Activated effector memory CD4-positive, alpha-beta T cell treated with Interleukin-2 at 50 U/mL for 16 hours (primary cell): ENCODE data around the gene EIF2B1.

Experiments
- DNase-seq: peaks from one replicate; pipeline ENCODE4 v3.0.0-alpha.2; 2020

The EIF2B1 gene

DNA sequence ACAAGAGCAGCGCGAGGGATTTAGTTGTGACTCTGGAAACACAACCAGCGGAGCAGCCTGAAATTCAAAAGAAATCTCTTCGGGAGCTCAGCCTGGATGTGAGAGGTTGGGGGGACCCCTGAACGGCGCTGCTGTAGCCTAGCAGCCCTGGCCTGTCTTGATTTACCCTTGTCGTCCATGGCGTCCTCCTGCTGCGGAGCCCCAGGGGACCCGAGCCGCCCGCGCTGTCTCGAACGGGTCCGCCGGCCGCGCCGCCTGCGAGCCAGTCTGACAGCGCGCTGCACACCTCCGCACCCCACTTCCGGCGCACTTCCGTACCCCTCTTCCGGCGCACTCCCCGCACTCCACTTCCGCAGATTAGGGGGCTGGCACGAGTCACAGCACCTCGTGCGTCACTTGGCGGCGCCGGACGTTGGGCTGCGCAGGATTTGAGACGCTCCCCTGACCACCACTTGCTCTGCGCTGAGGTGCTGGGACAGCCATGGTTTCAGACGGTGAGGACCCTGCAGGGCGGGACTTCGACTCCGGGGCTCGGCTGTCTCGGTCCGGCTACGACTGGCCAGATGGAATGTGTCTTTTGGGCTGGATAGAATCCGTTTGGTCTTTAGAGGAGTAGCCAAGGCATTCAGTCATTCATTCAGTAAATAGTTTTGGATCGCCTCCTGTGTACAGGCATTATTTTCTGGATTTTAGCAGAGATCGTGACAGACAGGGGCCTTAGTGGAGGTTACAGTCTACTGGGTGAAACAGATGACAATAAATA, at the start of gene EIF2B1, which contains the start of gene GTF2H3:
Gene EIF2B1, minus strand, starts transcription at position 308 of the 763 bp plus-strand sequence. Its CDS starts 129 bp downstream, at position 179.
Gene GTF2H3, plus strand, starts transcription at position 451 of the 763 bp plus-strand sequence. Its CDS starts 31 bp downstream, at position 482.
- peak; percentile 94 for DNase-seq

DNA sequence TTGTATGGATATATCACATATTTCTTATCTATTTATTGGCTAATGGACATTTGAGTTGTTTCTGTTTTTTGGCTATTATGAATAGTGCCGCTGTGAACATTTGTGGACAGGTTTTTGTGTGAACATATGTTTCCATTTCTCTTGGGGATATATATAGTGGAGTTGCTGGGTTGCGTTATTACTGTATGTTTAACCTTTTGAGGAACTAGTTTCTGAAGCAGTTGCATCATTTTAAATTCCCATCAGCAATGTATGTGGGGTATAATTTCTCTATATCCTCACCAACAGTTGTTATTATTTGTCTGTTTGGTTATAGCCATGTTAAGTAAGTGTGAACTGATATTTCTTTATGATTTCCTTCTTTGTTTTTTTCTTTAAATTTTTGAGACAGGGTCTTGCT, 48.1 kb upstream of the EIF2B1 start:
- DNase-seq: no peak

DNA sequence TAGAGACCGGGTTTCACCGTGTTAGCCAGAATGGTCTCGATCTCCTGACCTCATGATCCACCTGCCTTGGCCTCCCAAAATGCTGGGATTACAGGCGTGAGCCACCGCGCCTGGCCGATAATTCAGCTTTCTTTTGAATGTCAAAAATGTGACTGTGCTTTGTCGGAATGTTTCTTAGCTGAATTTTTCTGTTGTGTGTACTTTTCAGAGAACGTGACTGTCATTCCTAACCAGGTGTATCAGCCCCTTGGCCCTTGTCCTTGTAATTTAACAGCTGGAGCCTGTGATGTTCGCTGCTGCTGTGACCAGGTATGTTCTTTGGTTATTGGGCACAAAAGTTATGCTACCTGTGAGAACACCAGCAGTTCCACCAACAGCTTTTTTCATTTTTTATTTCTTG, 45.5 kb upstream of the EIF2B1 start:
- no peak for DNase-seq

DNA sequence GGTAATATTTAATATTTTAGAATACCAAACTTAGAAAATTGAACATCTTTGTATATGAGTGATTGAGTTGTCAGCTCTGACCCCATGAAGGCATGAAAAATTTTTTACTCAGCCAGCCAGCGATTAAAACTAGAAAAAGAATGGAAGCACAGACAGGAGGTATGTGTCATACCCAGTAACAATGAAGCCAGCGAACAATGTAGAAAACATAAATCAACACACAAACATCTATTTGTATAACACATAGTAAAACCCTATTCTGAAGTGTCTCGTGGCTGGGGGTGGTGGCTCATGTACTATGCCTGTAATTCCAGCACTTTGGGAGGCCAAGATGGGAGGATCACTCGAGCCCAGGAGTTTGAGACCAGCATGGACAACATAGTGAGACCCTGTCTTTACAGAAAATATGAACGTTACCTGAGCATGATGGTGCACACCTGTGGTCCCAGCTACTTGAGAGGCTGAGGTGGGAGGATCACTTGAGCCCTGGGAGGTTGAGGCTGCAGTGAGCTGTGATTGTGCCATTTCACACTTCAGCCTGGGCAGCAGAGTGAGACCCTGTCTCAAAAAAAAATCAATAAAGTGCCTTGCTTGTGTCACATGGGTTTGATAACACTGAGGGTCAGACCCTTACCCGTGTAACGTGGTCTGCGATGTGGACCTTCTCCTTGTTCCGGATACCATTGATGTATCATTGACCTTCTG, 43.3 kb upstream of the EIF2B1 start:
- DNase-seq: no peak

DNA sequence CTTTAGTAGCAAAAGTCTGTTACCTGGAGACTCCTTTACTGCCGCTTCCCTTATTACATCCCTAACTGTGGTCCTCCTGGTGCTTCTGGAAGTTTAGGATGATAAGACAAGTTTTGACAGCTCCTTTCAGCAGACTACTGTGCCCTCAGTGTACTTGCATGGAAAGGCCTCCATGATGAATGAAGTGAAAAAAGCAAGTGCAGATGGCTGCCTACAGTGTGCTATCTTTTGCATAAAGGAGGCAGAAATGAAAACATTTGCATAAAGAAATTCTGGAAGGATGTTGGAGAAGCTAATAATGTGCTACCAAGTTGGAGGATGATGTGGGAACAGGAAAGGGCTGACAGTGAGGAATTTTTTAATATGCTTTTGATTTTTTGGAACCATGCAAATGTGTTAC, 42.0 kb upstream of the EIF2B1 start:
- DNase-seq: no peak

DNA sequence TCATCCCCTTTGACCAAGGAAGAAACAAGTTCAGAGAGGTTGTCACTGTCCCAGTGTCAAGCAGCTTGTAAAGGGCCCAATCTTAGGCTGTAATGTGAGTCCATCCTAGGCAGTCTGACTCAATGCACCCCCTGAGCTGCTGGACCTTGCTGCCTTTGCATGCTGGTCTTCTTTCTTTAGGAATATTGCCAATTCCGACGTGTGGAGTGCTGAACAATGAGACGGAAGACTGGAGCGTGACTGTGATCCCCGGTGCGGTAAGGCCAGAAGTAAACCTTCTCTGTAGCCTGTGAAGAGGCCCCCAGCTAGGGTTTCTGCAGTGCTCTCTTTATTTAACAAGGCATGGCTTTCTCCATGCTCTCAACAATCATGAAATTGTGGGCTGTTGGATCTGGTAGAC, 38.4 kb upstream of the EIF2B1 start:
- DNase-seq: no peak

DNA sequence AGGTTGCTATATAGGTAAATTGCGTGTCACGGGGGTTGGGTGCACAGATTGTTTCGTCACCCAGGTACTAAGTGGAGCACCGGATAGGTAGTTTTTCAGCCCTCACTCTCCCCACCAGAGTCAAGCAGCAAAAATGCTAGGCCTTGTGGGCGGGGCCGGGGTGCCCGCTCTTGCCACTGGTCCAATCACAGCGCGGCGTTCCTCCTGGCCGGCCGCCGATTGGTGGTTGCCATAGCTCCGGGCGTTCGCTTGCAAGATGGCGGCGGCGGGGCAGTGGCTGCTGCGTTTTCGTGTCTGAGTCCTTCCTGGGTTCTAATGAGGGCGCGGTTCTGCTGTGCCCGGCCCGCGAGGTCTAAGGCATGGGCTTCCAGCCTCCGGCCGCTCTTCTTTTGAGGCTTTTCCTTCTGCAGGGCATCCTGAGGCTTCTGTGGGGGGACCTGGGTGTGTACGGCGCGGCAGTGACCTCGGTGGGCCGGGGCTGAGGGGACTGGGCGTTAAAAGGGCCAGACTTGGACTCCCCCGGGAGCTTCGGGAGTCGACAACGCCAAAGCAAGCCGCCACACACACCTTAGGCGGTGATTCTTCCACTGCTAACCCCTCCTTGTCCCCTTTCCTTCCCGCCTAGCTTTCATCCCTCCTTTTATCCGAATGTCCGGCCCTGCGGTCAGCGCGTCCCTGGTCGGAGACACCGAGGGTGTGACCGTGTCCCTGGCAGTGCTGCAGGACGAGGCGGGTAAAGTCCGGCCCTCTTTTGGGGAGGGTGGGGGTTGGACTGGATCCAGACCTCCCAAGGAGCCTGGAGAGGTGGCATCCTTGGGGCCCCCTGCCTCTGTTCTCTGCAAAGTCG, 37.6 kb upstream of the EIF2B1 start, which contains the start of gene TCTN2:
Gene TCTN2, plus strand, starts transcription at position 232 of the 847 bp plus-strand sequence. Its CDS starts 128 bp downstream, at position 360.
- DNase-seq: peak; percentile 92

DNA sequence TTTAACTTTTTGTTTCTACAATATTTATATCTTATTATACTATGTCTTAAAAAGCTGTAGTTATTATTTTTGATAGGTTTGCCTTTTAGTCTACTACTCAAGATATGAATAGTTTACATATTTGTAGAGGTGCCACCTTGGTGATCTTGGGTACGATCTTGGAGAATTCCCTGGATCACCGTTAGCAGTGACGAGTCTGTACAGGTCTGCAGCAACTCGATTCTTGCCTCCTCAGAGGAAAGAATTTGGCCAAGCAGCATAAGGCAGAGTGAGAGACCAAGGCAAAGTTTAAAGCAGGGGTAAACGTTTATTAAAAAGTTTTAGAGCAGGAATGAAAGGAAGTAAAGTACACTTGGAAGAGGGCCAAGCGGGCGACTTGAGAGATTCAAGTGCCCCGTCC, 34.3 kb upstream of the EIF2B1 start:
- DNase-seq: no peak

DNA sequence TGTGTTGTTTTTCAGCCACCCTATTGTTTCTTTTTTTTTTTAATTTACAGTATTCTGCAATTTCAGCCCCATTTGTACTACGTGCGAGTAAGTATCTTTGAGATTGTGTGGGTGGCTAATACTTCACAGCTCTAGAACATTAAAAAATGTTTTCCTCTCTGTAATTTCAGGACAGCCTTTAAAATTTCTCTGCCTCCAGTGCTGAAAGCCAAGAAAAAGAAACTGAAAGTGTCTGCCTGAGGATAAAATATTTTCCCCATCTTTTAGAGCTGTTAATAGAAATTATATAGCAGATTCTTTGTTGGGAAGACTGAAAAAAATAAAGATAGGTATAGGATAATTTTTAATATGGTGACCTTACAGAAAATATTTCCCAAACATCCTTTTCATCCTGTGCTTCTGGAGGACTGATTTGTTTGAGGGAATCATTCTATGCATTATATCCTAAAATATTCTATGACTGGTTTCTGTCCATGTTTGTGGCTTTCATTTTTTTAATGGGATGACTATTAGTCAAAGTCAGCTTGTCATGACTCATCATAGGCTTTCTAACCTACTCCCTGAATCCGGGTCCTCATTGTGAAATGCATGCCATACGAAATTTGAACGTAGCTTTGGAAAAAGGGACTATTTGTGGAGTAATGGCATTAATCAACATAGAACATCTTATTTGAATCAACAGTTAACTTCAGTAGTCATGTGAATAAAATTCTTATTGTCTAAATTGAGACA, 26.7 kb upstream of the EIF2B1 start:
- DNase-seq: no peak

DNA sequence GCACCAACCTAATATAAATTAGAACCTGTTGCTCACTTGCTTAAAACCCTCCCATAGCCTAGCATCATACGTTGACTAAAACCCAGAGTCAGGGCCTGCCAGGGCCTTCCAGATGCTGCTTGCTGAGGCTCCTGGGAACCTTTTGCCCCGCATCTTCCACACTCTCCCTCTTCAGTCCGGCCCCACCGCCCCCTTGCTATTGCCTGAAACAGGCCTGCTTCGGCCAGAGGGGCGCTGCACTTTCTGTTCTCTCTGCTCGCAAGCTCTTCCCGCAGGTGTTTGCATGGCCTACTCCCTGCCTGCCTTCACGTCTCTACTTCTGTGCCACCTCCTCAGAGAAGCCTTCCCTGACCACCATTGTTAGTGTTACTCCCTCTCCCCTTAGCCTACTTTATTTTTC, 23.7 kb upstream of the EIF2B1 start:
- DNase-seq: no peak

DNA sequence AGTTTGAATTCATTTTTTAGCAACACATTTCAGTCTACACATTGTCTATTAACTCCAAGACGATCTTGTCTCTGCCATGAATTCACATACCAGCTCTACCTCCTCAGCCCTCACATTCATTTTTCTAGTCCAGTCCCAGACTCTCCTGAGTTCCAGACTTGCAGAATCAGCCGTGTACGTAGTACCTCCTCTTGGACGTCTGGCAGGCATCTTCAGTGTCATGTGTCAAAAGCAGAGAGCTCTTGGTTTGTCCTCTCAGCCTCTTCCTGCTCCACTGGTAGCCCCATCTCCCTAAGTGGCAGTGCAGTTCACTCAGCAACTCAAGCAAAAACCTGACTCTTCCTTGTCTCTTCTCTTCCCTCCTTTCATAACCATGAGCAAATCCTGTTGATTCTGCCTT, 22.9 kb upstream of the EIF2B1 start:
- DNase-seq: no peak

DNA sequence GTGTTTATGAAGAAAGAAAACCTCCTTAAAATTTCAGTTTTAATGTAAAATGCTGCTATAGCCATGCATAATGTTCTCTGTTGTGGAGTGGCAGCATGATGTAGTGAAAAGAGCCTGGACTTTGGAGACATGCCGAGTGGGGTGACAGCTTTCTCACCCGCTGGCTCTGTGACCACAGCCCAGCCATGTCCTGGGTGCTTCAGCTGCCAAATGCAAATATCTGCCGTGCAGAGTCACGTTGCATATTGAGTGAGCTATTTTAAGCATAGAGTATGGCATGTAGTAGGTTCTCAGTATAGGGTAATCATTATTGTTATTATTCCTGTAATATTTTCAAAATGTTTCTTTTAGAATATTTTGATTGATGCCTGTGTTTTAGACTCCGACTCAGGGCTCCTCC, 21.9 kb upstream of the EIF2B1 start:
- no peak for DNase-seq

DNA sequence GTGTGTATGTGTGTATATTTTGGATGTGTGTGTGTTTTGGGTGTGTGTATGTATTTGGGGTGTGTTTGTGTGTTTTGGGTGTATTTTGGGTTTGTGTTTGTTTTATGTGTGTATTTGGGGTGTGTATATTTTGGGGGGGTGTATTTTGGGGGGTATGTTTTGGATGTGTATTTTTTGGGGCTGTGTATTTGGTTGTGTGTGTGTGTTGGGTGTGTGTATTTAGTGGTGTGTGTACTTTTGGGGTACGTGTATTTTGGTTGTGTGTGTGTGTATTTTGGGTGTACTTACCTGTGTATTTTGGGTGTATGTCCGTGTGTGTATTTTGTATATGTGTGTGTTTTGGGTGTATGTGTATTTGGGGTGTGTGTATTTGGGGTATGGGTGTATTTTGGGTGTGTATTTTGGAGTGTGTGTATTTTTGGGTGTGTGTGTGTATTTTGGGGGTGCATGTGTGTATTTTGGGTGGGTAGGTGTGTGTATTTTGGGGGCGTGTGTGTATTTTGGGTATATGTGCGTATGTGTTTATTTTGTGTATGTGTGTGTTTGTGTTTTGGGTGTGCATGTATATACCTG, 20.7 kb upstream of the EIF2B1 start:
- no peak for DNase-seq

DNA sequence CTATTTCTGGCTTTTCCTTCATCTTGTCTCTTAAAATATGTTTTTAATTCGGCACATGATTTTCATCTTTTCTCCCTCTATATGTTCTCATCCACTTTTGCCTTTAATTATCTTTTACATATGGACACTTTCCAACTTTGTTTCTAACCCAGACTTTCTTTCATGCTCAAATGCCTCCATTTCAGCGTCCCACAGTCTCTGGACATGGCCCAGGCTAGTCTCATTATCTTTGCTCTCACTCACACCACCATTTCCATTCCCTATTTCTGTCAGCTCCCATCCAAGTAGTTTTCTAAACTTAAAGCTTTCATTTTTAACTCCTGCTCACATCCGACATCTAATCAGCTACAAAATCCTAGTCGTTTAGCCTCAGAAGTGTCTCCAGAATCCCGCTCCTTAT, 14.9 kb upstream of the EIF2B1 start:
- DNase-seq: no peak

DNA sequence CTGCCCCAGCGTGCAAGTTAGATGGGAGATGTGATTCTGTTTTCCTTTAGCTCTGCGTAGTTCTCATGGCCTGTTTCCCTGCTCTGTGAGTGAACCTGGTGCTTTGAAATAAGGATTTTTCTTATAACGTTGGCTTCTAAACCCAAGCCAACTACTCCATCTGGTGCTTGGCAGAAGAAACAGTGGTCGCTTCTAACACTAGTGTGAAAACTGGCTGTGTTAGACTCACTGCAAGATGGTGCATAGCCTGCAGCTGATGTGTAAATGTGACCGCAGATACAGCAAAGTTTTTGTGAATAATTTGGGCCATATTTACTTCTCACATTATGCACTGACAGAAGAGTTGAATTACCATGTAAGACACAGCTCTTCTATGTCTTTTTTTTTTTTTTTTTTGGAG, 12.4 kb upstream of the EIF2B1 start:
- DNase-seq: no peak

DNA sequence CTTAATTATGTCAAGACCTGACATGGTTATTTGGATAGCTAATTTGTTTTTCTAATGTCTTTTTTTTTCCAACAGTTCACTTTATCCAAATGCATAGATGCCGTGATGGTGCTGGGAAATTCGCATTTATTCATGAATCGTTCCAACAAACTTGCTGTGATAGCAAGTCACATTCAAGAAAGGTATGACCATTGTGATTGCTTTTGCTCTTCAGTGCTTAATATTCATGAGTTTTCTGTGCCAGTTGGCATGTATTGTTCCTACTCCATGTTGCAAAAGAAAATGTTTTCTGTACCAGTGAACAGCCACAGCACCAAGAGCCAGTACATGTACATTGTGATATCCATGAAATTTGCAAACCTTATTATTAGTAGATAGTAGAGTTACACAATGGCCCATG, 11.9 kb upstream of the EIF2B1 start:
- no peak for DNase-seq

DNA sequence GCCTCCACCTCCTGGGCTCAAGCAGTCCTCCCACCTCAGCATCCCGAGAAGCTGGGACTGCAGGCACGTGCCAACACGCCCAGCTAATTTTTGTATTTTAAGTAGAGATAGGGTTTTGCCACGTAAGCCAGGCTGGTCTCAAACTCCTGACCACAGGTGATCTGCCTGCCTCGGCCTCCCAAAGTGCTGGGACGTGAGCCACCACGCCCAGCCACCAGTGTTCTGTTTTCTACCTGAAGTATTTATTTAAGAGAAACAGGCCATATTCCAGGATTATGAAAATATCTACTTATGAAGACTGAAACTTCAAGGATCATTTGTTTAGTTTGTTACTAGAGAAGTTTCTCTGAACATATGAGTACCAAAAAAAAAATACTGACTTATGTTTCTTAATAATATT, 10.4 kb upstream of the EIF2B1 start:
- DNase-seq: no peak

DNA sequence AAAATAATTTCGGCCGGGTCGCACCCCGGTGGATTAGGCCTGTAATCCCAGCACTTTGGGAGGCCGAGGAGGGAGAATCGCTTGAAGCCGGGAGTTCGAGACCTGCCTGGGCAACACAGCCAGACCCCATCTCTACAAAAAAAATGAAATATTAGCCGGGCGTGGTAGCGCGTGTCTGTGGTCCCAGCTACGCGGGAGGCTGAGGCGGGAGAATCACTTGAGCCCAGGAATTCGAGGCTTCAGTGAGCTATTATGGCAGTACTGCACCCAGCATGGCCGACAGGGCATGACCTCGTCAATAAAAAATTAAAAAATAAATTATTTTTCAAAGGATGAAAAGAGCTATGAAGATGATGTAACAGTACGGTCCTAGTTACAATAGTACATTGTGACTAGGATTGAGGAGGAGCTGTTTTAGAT, 666 bp upstream of the EIF2B1 start:
- DNase-seq: no peak

DNA sequence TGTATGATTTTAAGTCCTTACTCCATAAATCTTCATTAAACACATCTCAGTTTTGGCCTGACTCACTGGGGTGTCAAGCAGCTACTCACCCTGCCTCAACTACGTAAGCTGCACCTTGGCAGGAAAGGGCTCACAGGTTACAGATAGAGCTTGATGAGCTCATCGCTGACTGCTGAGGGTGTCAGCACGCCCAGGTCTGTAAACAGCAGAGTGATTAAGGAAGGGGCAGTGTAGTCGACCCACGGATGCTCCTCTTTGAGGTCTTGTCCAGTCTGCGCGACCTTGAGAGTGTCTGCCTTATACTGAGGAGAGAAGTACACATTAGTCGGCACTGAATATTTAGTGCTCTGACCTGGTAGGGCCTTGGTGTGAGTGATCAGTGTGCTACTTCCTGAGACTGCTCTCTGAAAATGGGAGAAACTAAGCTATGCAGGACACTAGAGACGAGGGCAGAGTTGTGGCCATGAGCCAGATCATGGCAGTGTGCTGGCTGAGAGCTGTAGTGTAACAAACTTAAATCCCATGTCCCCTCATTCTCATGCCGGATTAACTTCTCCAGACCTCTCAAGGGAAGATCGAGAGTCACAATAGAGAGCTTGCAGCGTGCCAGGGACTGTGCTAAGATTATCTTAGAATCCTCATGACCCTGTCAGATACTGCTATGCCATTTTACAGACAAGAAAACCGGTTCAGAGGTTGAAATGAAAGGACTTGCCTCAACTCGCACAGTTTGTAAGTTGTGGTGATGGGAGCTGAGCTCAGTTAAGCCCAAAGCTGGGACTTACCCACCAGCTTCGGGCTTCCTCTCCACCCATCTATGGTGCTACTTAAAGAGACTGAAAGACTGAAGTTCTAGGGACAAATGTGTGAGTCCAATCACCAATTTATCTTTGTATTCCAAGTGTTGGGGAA, 11.6 kb downstream of the EIF2B1 start:
- DNase-seq: no peak

DNA sequence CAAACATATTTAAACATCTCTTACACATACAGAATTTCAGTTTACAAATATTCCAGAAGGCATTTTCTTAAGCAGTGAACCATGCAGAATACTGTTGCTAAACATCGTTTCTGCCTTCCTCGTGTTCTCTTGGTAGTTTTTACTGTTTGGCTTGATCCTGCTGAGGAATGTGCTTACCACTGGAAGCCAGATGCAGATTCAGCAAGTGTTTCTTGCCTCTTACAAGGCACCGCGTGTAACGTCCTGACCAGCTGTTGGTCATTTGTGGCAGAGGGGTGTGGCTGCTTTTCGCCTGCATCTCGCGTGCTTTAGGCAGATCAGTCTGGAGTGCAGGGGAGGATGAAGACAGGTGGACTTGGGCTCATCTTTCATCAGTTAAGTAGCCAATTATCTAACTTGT, 12.4 kb downstream of the EIF2B1 start:
- DNase-seq: no peak

DNA sequence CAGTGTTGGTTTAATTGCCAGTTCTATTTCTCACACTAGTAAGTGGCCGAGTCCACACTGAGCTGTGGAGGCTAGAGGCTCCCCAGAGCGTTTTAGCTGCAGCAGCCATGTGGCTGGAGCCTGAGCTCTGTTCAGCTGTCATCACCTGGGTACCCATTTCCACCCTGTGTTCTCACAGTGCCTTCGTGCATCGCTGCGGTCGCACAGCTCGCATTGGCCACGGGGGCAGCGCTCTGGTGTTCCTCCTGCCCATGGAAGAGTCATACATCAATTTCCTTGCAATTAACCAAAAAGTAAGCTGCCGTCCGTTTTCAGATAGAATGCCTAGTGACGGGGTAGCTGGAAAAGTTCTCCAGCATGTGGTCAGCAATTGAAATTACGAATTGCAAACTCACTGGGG, 15.9 kb downstream of the EIF2B1 start:
- DNase-seq: no peak
